ENCODE data around the gene TSPYL4.
A peak's percentile ranks its signal among the peaks of the same experiment; 100 is the strongest.

Gene TSPYL4

DNA sequence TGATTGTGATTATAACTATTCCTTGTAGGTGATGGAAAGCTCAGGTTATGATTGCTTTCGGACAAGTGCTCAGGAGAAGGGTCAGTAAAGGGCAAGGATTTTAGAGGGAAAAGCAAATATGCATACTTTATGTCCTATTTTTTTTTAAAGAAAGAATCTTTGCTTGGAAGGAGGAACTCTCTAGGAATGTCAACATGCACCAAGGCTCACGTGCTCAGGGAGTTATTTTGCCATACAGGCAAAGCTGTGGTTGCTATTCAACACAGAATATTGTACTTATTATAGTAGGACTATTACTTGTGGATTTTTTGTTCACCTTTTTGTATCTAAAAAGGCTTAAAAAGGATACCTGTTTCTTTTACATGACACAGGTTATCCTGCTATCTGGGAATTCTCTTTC, 28.8 kb upstream of the TSPYL4 start:
- Histone ChIP-seq H3K4me2 (ENCODE audit: low read depth, low read length, poor library complexity, severe bottlenecking) (no peak overlapping the region), H2AFZ (ENCODE audit: low read length) (no peak overlapping the region)
- TF ChIP-seq, protein P1, sequence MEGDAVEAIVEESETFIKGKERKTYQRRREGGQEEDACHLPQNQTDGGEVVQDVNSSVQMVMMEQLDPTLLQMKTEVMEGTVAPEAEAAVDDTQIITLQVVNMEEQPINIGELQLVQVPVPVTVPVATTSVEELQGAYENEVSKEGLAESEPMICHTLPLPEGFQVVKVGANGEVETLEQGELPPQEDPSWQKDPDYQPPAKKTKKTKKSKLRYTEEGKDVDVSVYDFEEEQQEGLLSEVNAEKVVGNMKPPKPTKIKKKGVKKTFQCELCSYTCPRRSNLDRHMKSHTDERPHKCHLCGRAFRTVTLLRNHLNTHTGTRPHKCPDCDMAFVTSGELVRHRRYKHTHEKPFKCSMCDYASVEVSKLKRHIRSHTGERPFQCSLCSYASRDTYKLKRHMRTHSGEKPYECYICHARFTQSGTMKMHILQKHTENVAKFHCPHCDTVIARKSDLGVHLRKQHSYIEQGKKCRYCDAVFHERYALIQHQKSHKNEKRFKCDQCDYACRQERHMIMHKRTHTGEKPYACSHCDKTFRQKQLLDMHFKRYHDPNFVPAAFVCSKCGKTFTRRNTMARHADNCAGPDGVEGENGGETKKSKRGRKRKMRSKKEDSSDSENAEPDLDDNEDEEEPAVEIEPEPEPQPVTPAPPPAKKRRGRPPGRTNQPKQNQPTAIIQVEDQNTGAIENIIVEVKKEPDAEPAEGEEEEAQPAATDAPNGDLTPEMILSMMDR (conservative IDR thresholded peaks at IDR 0.05; ENCODE audit: low read length): no peak
- TF ChIP-seq EZH2phosphoT487 (IDR thresholded peaks at IDR 0.05; ENCODE audit: borderline replicate concordance): no peak

DNA sequence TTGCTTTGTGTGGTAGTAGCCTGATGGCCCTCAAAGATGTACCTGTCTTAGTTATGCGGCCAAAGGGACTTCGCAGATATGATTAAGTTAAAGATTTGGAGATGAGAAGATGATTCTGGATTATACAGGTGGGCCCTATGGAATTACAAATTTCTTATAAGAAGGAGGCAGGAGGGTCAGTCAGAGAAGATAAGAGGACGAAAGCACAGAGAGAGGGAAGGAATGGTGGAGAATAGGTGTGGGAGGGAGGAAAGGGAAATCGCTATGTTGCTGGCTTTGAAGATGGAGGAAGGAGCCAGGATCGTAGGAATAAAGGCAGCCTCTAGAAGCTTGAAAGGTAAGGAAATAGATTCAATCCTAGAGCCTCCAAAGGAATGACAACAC, 27.1 kb upstream of the TSPYL4 start:
- Histone ChIP-seq H3K27me3 (ENCODE audit: insufficient read depth, low read length, poor library complexity, severe bottlenecking) (no peaks in the 10 kb centered on the region), H3K36me3 (ENCODE audit: insufficient read depth, low read length) (peaks cover 4% of the 10 kb centered on the region; the same call in 1 of the 2 replicates), H3F3A (ENCODE audit: low read depth) (no peaks in the 10 kb centered on the region), H3K9me2 (replicated peaks; ENCODE audit: low read depth, low read length) (no peaks in the 10 kb centered on the region), H3K79me2 (ENCODE audit: insufficient read depth, low read length) (peaks cover 50% of the 10 kb centered on the region), H2AFZ (ENCODE audit: low read length) (0 out of 2 replicates have a peak overlapping the region, but pooled peaks have one; percentile 11), H3K9ac (ENCODE audit: low read depth, low read length, poor library complexity, severe bottlenecking) (peak overlapping the region; percentile 95), H4K20me1 (ENCODE audit: insufficient read depth, low read length, poor library complexity, severe bottlenecking) (peaks cover 32% of the 10 kb centered on the region), H3K9me3 (ENCODE audit: insufficient read depth, low read depth, low read length) (no peaks in the 10 kb centered on the region), H3K4me1 (ENCODE audit: insufficient read depth, low read length, poor library complexity, severe bottlenecking) (peaks cover 52% of the 10 kb centered on the region), H3K4me3 (ENCODE audit: low read length, poor library complexity, severe bottlenecking) (peak overlapping the region; percentile 91), H3K4me2 (ENCODE audit: low read depth, low read length, poor library complexity, severe bottlenecking) (peak overlapping the region; percentile 97)
- TF ChIP-seq EZH2phosphoT487 (IDR thresholded peaks at IDR 0.05; ENCODE audit: borderline replicate concordance): no peak
- TF ChIP-seq, protein P1 (conservative IDR thresholded peaks at IDR 0.05; ENCODE audit: low read length): no peak

More for the DNA sequence above, 28.8 kb upstream of the TSPYL4 start:
- no peak overlapping the region for H3K9ac ChIP-seq (ENCODE audit: low read depth, low read length, poor library complexity, severe bottlenecking)
- no peaks in the 10 kb centered on the region for H3K9me3 ChIP-seq (ENCODE audit: insufficient read depth, low read depth, low read length)
- H3K4me3 ChIP-seq (ENCODE audit: low read length, poor library complexity, severe bottlenecking): no peak overlapping the region
- H3K27me3 ChIP-seq (ENCODE audit: insufficient read depth, low read length, poor library complexity, severe bottlenecking): no peaks in the 10 kb centered on the region
- H4K20me1 ChIP-seq (ENCODE audit: insufficient read depth, low read length, poor library complexity, severe bottlenecking): peaks cover 15% of the 10 kb centered on the region
- H3F3A ChIP-seq (ENCODE audit: low read depth): no peaks in the 10 kb centered on the region
- H3K4me1 ChIP-seq (ENCODE audit: insufficient read depth, low read length, poor library complexity, severe bottlenecking): peaks cover 38% of the 10 kb centered on the region
- H3K36me3 ChIP-seq (ENCODE audit: insufficient read depth, low read length): peaks cover 4% of the 10 kb centered on the region; the same call in 1 of the 2 replicates
- H3K79me2 ChIP-seq (ENCODE audit: insufficient read depth, low read length): peaks cover 32% of the 10 kb centered on the region
- H3K9me2 ChIP-seq (replicated peaks; ENCODE audit: low read depth, low read length): no peaks in the 10 kb centered on the region

DNA sequence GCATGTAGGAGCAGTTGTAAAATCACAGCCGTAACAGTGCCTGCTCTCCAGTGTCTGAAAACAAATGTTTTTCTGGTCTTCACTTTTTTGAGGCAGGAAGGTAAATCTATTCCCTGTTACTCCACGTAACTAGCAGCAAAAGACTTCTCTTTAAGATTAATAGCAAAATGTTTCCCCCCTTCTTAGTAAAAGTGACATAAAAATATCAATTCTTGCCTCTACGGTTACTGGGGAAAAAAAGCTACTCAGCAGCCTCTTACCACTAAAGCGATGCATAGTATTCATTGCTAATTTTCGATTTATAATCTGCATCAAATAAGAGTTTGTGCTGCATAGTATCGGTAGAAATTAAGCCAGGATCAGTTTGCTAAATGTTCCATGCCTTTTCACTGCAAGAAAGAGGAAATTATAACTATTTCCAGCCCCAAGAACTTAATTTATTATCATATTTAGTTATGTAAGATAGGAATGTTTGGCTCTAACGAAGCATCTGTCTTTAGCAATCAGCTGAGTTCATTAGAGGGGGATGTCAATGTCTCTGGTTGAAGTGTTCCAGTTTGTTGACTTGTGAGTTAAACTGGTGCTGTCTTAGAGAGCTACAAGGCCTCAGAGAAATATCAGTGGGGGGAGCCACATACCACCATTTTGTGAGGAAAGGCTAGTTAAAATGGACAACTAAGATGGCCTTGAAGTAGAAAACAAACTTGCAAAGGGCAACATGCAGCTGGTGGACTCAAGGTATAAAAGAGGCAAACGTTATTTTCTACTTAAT, 26.5 kb upstream of the TSPYL4 start:
- H3K36me3 ChIP-seq (ENCODE audit: insufficient read depth, low read length): peaks cover 4% of the 10 kb centered on the region; the same call in 1 of the 2 replicates
- H2AFZ ChIP-seq (ENCODE audit: low read length): peak overlapping the region; percentile 87
- H3K9me2 ChIP-seq (replicated peaks; ENCODE audit: low read depth, low read length): no peaks in the 10 kb centered on the region
- no peaks in the 10 kb centered on the region for H3F3A ChIP-seq (ENCODE audit: low read depth)
- peak overlapping the region; percentile 97 for H3K4me2 ChIP-seq (ENCODE audit: low read depth, low read length, poor library complexity, severe bottlenecking)
- no peak for TF ChIP-seq EZH2phosphoT487 (IDR thresholded peaks at IDR 0.05; ENCODE audit: borderline replicate concordance)
- TF ChIP-seq, protein P1 (conservative IDR thresholded peaks at IDR 0.05; ENCODE audit: low read length): no peak
- H3K79me2 ChIP-seq (ENCODE audit: insufficient read depth, low read length): peaks cover 56% of the 10 kb centered on the region
- peaks cover 38% of the 10 kb centered on the region for H4K20me1 ChIP-seq (ENCODE audit: insufficient read depth, low read length, poor library complexity, severe bottlenecking)
- H3K9me3 ChIP-seq (ENCODE audit: insufficient read depth, low read depth, low read length): no peaks in the 10 kb centered on the region
- peak overlapping the region; percentile 95 for H3K9ac ChIP-seq (ENCODE audit: low read depth, low read length, poor library complexity, severe bottlenecking)
- peaks cover 55% of the 10 kb centered on the region for H3K4me1 ChIP-seq (ENCODE audit: insufficient read depth, low read length, poor library complexity, severe bottlenecking)
- no peaks in the 10 kb centered on the region for H3K27me3 ChIP-seq (ENCODE audit: insufficient read depth, low read length, poor library complexity, severe bottlenecking)
- H3K4me3 ChIP-seq (ENCODE audit: low read length, poor library complexity, severe bottlenecking): peak overlapping the region; percentile 91

Measured in Loucy (cell line).